ENCODE data around the gene ITPR3. TPM values are rescaled to one million over a fixed set of nuclear protein-coding genes. Genes with fewer than 3 reads are reported as not detected.

ITPR3 gene
- total and polyA plus RNA-seq, 10 donors = 9.9 to 95.6 (median 62.1) TPM

- intact Hi-C loops (cut with DNase I; ENCODE audit: low total_unique reads) = no loop called here
- Histone ChIP-seq H3K4me1 (peaks cover 0 to 22% (median 10%) of the 10 kb centered on the region in 6 donors), H3K4me3 (no peak overlapping the region), H3K9me3 (no peaks in the 10 kb centered on the region), H3K27me3 (replicated peaks in 1 of 7) (no peaks in the 10 kb centered on the region), H3K36me3 (peaks cover 0 to 100% (median 96%) of the 10 kb centered on the region in 6 donors), H3K27ac (peak overlapping the region in 2 of 8 donors; percentile 18 to 36)
- peak; percentile 78 for DNase-seq
- peak in 2 of 3 donors; percentile 18 to 43 for TF ChIP-seq POLR2AphosphoS5 (IDR thresholded peaks at IDR 0.05)
- no peak for TF ChIP-seq CTCF (IDR thresholded peaks at IDR 0.05 in 8 of 11, conservative IDR thresholded peaks at IDR 0.05 in 3 of 11)
- 62 to 80% (median 74%) methylated on average over 10 to 15 of the region's 15 CpGs for WGBS, 5 donors
Observed at GRCh38 chr6:33683051-33683571, 62.0 kb downstream of the ITPR3 start.

DNA sequence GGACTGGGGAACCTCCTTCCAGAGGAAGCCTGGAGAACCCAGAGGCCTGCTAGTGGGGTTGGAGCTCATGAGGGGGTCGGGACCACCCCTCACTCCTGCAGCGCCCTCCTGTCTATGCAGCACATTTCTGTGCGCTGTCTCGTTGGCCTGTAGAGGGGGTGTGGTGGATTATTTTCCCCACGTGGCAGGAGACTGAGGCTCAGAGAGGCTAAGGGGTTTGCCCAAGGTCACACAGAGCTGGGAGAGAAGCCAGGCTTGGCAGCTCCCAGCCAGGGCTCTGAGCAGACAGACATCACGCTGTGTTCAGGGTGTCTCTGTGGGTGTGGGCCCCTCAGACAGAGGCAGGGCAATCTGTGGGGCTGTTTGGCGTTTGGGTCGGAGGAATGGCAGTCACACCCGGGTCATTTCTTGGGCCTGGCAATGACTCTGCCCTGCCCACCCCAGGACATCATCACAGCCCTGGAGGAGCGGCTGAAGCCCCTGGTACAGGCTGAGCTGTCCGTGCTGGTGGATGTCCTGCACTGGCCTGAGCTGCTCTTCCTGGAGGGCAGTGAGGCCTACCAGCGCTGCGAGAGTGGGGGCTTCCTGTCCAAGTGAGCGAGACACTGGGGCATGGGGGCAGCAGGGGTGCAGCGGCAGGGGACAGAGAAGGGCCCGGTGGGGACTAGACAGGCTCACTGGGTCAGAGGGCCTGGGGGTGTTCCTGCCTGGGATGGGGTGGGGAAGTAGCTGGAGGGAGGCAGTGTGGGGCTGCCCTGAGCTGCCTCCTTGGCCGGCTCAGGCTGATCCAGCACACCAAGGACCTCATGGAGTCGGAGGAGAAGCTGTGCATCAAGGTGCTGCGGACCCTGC lies 62.7 kb downstream of the ITPR3 start:
- 74 to 86% (median 83%) methylated on average over 10 to 19 of the region's 19 CpGs for WGBS, 5 donors
- intact Hi-C loops (cut with DNase I; ENCODE audit: low total_unique reads) = no loop called here
- Histone ChIP-seq H3K9me3 (no peaks in the 10 kb centered on the region), H3K36me3 (peaks cover 0 to 100% (median 96%) of the 10 kb centered on the region in 6 donors), H3K27ac (peak overlapping the region in 1 of 8 donors; percentile 18), H3K4me3 (no peak overlapping the region), H3K27me3 (replicated peaks in 1 of 7) (no peaks in the 10 kb centered on the region), H3K4me1 (peaks cover 0 to 22% (median 10%) of the 10 kb centered on the region in 6 donors)
- DNase-seq = peak; percentile 72
- TF ChIP-seq POLR2AphosphoS5 (IDR thresholded peaks at IDR 0.05) (no peak), CTCF (IDR thresholded peaks at IDR 0.05 in 8 of 11, conservative IDR thresholded peaks at IDR 0.05 in 3 of 11) (no peak), POLR2A (IDR thresholded peaks at IDR 0.05) (no peak)

DNA sequence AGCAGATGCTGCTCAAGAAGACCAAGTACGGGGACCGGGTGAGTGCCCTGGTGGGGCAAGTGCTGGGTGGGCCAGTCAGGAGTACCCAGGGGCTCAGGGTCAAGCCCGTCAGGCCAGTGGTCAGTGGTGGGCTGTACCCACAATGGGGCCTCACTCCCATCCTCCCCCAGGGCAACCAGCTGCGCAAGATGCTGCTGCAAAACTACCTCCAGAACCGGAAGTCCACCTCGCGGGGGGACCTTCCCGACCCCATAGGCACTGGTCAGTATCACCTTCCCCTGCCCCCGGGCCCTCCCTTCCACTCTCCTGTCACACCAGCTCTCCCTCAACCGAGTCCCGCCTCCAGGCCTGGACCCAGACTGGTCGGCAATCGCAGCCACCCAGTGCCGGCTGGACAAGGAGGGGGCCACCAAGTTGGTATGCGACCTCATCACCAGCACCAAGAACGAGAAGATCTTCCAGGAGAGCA lies 63.3 kb downstream of the ITPR3 start:
- no peaks in the 10 kb centered on the region for H3K9me3 ChIP-seq
- no peak overlapping the region for H3K27ac ChIP-seq
- TF ChIP-seq CTCF (IDR thresholded peaks at IDR 0.05 in 8 of 11, conservative IDR thresholded peaks at IDR 0.05 in 3 of 11) = no peak
- H3K4me3 ChIP-seq = no peak overlapping the region
- intact Hi-C loops (cut with DNase I; ENCODE audit: low total_unique reads) = no loop called here
- peaks cover 0 to 22% (median 10%) of the 10 kb centered on the region in 6 donors for H3K4me1 ChIP-seq
- no peak for DNase-seq
- H3K36me3 ChIP-seq = peaks cover 0 to 100% (median 96%) of the 10 kb centered on the region in 6 donors
- H3K27me3 ChIP-seq (replicated peaks in 1 of 7) = no peaks in the 10 kb centered on the region
- 92 to 97% (median 96%) methylated on average over 11 to 16 of the region's 16 CpGs for WGBS, 5 donors

DNA sequence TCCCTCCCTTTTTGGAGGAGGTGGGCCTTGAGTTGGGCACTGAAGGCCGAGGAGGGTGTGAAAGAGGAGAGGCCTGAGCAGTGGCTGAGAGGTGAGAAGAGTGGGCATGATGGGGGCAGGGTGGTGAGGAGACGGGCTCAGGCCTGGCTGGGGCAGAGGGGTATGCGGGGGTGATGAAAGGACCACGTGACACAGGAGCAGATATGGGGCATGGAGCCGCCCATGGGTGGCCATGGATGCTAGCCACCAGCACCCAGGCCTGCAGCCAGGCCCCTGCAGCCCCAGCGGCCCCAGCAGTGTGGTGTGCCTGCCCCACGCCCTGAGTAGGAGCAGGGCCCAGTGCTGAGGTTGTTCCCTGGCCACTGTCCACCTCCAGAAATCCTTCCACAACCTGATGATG lies 63.9 kb downstream of the ITPR3 start:
- intact Hi-C loops (cut with DNase I; ENCODE audit: low total_unique reads) = no loop called here
- Histone ChIP-seq H3K27ac (no peak overlapping the region), H3K9me3 (no peaks in the 10 kb centered on the region), H3K27me3 (replicated peaks in 1 of 7) (no peaks in the 10 kb centered on the region), H3K4me3 (no peak overlapping the region), H3K36me3 (peaks cover 0 to 100% (median 96%) of the 10 kb centered on the region in 6 donors), H3K4me1 (peaks cover 0 to 22% (median 10%) of the 10 kb centered on the region in 6 donors)
- no peak for DNase-seq
- WGBS, 5 donors = 93 to 100% (median 98%) methylated on average over 7 of the region's 7 CpGs
- no peak for TF ChIP-seq CTCF (IDR thresholded peaks at IDR 0.05 in 8 of 11, conservative IDR thresholded peaks at IDR 0.05 in 3 of 11)
- TF ChIP-seq POLR2A (IDR thresholded peaks at IDR 0.05) = no peak
- TF ChIP-seq POLR2AphosphoS5 (IDR thresholded peaks at IDR 0.05) = no peak

Data from spleen (tissue), 11 donors.